Superior temporal gyrus (tissue), 1 donor: ENCODE results near the gene BNIPL.

Source experiments
- DNase-seq: peaks from one replicate; pipeline ENCODE4 v3.0.0-alpha.2; 2016; ENCODE audit errors: extremely low spot score

BNIPL gene

DNA sequence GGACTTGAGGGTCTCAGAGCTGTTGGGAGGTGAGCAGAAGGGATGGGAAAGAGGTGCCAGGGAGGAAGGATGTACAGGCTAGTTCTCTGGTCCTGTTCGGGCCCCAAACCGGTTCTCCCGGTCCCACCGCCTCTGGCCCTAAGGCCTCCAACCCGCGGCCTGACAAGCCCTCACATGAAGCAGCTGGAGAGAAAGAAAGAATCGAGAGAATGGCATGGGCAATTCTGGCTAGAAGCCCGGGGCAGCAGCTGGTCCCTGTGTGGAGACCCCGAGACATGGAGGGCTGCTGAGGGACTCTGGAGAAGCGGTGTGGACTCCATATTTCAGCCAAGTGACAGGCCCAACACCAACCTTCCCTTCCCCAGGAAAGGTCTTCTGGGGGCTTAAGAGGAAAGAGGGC lies 22.3 kb downstream of the BNIPL start:
- DNase-seq, result peak; percentile 18

DNA sequence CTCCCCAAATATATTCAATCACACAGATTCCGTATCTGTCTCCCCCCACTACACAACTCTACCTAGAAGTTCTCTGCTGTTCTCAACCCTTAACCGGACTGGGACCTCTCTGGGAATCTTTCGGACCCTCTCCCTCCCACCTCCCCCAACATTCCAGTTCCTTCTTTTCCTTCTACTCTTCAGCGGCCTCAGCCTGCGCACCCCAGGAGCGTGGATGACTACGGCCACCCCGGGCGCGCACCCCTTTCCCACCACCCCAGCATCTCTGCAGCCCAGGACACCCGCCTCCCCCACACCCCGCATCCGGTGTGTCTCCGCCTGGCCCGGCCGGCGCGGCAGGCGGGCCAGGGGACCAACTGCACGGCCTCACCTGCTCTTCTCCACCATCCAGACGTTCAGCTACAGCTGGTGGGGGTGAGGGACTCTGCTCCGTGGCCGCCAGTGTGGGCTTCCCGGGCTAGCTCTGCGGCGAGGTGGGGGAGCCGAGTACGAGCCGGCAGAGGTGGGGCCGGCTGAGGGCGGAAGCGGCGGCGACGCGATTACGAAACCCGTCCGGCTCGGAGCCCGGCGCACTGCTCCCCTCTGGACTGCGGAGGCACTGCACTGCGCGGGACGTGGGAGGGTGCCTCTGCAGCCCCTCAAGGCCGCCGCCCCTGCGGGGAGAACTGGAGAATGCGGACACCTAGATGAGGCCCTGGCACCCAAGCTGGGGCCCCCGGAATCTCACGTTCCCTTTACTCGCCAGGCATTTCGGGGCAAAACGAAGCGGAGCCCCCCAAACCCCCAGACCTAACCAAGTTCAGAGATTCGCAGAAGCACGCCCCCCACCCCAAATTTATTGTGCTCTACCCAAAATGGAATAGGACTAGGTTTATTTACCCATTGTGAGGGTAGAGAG lies 23.0 kb downstream of the BNIPL start, which contains the start of gene CDC42SE1:
Gene CDC42SE1, minus strand, starts transcription at position 514 of the 898 bp plus-strand sequence. CDS start 3,892 bp downstream, outside the sequence.
- peak; percentile 85 for DNase-seq

DNA sequence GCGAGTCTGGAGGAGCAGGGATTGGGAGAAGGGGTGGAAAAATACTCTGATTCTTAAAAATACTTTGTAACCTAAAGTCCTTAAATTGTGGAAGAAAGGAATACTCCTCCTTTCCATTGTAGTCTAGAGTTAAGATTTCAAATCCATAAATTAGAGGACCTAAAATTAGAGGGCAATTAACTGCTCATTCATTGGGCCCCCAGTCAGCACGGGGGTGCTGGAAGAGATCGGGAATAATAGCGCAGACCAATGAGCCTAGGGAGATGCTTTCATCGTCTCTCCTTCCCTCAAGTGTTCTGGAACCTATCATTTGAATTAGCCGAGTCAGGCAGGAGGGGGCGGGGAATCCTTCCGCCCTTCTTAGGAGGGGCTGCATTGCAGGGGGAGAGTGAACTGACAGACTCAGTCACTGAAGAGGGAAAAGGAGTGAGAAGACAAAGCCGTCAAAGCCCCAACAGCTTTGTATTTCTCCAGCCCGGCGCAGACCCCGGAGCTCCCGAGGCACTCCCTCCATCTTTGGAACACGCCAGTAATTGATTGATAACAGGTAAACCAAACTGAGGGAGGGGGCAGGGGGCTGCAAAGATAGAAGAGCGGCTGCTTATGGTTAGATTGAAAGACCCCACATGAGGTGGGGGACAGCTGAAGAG lies 23.7 kb downstream of the BNIPL start, which contains the start of gene MLLT11:
Gene MLLT11, plus strand, starts transcription at position 391 of the 650 bp plus-strand sequence. CDS start 6,828 bp downstream, outside the sequence.
- peak; percentile 86 for DNase-seq

DNA sequence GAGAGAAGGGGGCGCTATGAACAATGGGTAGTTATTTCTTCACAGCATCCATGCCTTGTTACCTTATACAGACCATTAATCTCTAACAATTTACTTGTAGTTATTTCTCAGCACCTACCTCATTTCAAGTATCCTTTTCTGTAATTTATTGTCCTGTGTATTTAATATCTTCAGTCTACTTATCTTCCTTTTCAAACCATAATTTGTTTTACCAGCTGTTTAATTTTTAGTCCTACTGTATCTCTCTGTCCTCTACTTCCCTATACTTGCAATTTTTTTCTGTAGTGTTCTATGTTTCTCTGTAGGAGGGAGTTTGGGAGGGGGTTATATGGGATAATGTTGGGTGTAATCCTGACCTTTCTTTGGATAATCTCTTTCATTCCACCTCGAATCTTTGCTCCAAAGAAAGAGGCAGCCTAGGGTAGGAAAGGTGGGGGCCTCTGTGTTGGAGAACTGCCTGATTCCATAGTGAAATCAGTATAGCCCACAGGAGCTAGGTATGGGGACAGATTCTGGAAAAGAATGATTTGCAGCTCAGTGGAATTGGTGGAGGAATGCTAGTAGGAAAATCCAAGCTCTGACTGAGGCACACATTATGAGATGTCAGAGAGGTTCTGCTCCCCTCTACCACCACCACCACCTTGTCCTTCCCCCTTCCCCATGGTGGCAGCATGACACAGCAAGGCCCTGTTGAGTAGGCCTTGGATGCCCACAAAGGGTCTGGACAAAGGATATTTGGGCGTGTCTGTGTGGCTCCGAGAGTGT lies 24.5 kb downstream of the BNIPL start:
- DNase-seq, result peak; percentile 63

DNA sequence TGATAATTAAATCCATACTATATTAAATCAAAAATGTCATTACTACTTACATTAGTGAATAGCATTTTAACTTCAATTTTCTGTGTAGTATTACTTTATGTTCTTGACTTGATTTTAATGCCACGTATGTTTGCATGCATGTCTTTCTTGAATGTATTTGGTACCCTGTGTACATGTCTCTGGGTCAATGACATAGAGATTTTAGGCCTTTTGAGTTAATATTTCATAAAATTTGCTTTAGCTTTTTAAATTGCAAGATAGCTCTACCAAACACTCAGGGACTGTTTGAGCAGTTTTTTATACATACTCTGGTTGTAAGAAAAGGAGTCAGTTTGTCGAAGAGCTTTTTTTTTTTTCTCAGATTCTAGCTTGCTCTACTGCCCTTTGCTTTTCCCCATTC lies 25.3 kb downstream of the BNIPL start:
- peak; percentile 15 for DNase-seq

DNA sequence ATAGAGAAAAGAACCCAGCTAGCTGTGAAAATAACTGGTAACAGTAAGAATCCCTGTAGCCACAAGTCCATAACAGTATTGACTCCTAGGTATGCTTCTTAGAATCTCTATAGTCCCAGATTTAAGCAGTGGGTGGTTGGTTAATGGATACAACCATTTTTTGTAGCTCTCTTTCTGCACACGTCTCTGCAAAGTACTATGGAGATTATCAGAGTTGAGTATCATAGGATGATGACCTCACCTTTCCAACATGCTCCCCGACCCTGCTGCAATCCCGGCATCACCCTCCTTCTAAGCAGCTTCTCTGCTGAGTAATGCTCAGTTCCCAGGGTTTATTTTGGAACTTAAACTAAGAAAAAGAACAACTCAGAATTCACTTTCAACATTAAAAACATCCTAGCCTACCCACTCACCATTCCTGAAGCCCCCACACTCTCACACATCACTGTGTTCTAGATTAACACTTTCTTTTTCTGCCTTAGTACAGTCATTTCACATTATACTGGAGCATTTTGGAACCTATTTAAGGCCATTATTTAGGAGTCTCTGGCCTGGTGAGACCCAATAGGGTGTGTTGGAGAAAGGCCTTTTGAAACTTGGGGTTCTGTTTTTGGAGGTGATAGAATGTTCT lies 26.5 kb downstream of the BNIPL start:
- DNase-seq, result peak; percentile 19

DNA sequence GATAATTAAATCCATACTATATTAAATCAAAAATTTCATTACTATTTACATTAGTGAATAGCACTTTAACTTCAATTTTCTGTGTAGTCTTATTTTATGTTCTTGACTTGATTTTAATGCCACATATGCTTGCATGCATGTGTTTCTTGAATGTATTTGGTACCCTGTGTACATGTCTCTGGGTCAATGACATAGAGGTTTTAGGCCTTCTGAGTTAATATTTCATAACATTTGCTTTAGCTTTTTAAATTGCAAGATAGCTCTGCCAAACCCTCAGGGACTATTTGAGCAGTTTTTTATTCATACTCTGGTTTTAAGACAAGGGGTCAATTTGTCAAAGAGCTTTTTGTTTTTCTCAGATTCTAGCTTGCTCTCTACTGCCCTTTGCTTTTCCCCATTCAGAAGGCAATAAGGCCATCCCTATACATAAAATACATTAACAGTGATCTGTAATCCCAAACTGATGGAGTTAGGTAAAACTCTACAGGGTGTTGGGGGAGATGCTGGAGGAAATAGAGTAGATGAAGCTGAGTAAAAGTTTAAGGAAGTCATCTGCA lies 28.8 kb downstream of the BNIPL start:
- no peak for DNase-seq

DNA sequence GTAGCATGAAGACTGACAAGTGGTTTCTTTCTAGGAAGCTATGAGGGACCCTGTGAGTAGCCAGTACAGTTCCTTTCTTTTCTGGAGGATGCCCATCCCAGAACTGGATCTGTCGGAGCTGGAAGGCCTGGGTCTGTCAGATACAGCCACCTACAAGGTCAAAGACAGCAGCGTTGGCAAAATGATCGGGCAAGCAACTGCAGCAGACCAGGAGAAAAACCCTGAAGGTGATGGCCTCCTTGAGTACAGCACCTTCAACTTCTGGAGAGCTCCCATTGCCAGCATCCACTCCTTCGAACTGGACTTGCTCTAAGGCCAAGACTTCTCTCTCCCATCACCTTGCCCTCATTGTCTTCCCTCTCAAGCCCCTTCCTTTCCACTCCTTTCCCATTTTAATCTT lies 30.8 kb downstream of the BNIPL start:
- no peak for DNase-seq

DNA sequence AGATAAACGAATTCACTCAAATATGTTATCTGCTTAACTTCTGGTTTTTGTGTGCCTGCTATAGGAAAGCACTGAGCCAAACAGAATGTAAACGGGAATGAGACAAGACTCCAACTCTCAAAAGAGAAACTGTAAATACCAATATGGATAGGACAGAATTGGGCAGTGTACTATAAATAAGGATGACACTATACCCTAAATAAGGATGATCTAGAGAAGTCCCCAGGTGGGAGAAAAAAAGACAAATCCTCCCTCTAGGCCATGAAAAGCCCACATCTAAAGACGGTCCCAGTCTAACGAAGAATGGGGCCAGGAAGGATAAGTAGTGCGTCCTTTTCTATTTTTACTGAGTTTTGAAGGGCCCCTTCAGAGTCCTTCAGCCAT lies 32.7 kb downstream of the BNIPL start:
- DNase-seq, result no peak

DNA sequence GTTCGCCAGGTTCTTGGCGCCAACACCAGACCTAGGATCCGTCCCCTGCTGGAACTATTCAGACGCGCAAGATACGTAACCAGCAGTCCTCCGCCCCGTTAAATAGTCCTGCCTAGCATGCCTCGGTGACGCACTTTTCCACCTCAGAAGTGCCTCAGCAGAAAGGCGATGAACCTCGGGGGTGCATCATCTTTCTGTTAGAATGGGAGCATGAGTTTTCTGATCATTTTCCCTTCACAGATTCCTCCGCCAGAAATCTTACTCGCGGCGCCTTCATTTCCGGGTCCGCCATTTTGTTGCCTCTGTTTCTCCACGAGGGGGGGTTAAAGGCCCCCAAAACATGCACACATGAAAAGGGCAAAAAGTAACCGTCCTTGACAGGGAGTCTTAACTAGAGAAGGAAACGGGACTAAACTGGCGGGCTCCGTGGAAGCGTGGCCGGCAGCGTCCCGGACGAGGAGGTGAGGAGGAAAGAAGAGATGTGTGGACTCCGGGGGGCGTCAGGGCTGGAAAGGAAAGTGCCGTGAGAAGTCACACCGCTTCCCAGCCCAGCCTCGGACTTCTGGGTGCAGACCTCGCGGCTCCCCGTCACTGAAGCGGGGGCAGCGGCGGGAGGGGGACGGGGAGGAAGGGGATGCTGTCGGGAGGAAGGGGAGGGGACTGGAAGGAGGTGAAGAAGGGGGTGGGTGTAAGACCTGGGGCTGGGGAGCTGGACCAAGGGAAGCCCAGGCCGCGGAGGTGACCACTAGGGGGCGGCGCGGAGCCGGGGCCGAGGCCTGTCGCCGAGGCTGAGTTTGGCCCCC lies 34.3 kb downstream of the BNIPL start, which contains the start of gene GABPB2:
Gene GABPB2, plus strand, starts transcription at position 288 of the 803 bp plus-strand sequence. CDS start 17,429 bp downstream, outside the sequence.
- peak; percentile 94 for DNase-seq

DNA sequence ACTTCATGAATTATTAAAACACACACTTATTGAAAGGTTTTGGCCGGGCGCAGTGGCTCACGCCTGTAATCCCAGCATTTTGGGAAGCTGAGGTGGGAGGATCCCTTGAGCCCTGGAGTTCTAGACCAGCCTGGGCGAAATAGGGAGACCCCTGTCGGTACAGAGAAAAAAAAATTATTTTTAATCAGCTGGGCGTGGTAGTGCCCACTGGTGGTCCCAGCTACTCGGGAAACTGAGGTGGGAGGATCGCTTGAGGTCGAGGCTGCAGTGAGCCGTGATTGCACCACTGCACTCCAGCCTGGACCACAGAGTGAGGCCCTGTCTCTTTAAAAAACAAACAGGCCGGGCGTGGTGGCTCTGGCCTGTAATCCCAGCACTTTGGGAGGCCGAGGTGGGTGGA lies 35.8 kb downstream of the BNIPL start:
- no peak for DNase-seq

DNA sequence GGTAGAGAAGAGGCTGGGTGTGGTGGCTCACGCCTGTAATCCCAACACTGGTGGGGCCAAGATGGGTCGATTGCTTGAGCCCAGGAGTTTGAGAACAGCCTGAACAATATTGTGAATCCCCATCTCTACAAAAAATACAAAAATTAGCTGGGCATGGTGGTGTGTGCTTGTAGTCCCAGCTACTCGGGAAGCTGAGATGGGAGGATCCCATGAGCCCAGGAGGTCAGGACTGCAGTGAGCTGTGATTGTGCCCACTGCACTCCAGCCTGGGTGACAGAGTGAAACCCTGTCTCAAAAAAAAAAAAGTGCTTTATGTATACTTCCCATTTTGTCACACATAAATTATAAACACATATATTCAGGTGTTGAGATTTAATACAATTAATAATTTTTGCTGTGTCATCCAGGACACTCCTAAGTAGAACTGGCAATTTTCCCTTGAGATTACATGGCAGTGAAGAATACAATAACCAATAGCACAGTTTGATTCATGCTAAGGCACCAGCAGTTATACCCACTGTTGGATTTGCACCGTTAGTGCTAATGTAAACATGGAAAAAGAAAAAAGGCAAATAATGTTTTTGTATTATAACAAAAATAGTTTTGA lies 49.7 kb downstream of the BNIPL start:
- no peak for DNase-seq
